CD14-positive monocyte (primary cell): ENCODE data around the gene SOCS3. TPM values are rescaled to one million over a fixed set of nuclear protein-coding genes. Genes with fewer than 3 reads are reported as not detected.

Experiments
- DNase-seq, 3 donors: peaks; one replicate each; pipeline ENCODE4 v3.0.0-alpha.2; 2011 to 2022
- H2AFZ ChIP-seq: 2 replicates; pipeline ENCODE4 v1.6.0; 2012; ENCODE audit warnings: mild to moderate bottlenecking, low read depth, low read length, inconsistent platforms; ENCODE audit not compliant: insufficient read depth, poor library complexity, severe bottlenecking
- H3K27ac ChIP-seq, 2 donors: 1 replicate in 1 of 2; 2 replicates in 1 of 2; pipeline ENCODE4 v1.5.1; 2012 to 2013; ENCODE audit warnings: low read length in 2 of 2, control low read depth in 1 of 2, inconsistent platforms in 1 of 2, low read depth in 1 of 2, mild to moderate bottlenecking in 1 of 2
- H3K27me3 ChIP-seq, 2 donors: one replicate each; pipeline versions ENCODE4 v1.6.0 to v1.6.1; 2011 to 2013; ENCODE audit warnings: low read length in 2 of 2; ENCODE audit not compliant: control insufficient read depth in 2 of 2, insufficient read depth in 2 of 2
- H3K36me3 ChIP-seq, 2 donors: replicated peaks in 1 of 2; 1 replicate in 1 of 2; 2 replicates in 1 of 2; pipeline versions ENCODE4 v1.5.1 to v1.6.1; 2012 to 2013; ENCODE audit warnings: low read length in 2 of 2, control low read depth in 1 of 2, inconsistent platforms in 1 of 2, mild to moderate bottlenecking in 1 of 2; ENCODE audit not compliant: insufficient read depth in 2 of 2, control insufficient read depth in 1 of 2
- H3K4me1 ChIP-seq, 2 donors: 1 replicate in 1 of 2; 2 replicates in 1 of 2; pipeline versions ENCODE4 v1.5.1 to v1.6.1; 2012 to 2013; ENCODE audit warnings: low read length in 2 of 2, control low read depth in 1 of 2, inconsistent platforms in 1 of 2, mild to moderate bottlenecking in 1 of 2, moderate library complexity in 1 of 2; ENCODE audit not compliant: insufficient read depth in 2 of 2, control insufficient read depth in 1 of 2
- H3K4me2 ChIP-seq: replicated peaks from 2 replicates; pipeline ENCODE3; 2012; ENCODE audit warnings: low read length, moderate library complexity, mild to moderate bottlenecking; ENCODE audit not compliant: poor library complexity, severe bottlenecking; ENCODE audit errors: extremely low read depth
- H3K4me3 ChIP-seq, 3 experiments: fragments of 200-600 bp in 1 of 3; sonication (generic) in 1 of 3; replicated peaks in 1 of 3; 1 replicate in 2 of 3; 2 replicates in 1 of 3; pipeline ENCODE4 v1.5.1; 2011 to 2013; ENCODE audit warnings: low read length in 3 of 3, mild to moderate bottlenecking in 3 of 3, control low read depth in 2 of 3, low read depth in 2 of 3, inconsistent platforms in 1 of 3, moderate library complexity in 1 of 3
- H3K79me2 ChIP-seq: 2 replicates; pipeline ENCODE4 v1.6.0; 2012; ENCODE audit warnings: mild to moderate bottlenecking, control low read depth, inconsistent platforms, low read length, moderate library complexity; ENCODE audit not compliant: insufficient read depth
- H3K9ac ChIP-seq: 2 replicates; pipeline ENCODE4 v1.6.0; 2017; ENCODE audit warnings: low read length, mild to moderate bottlenecking; ENCODE audit not compliant: insufficient read depth, poor library complexity, severe bottlenecking
- H3K9me3 ChIP-seq, 2 donors: replicated peaks in 1 of 2; 1 replicate in 1 of 2; 2 replicates in 1 of 2; pipeline versions ENCODE4 v1.5.1 to v1.6.1; 2012 to 2013; ENCODE audit warnings: low read length in 2 of 2, control low read depth in 1 of 2; ENCODE audit not compliant: control insufficient read depth in 1 of 2, insufficient read depth in 1 of 2
- H4K20me1 ChIP-seq: 2 replicates; pipeline ENCODE4 v1.6.0; 2012; ENCODE audit warnings: mild to moderate bottlenecking, low read length, control low read depth, moderate library complexity; ENCODE audit not compliant: insufficient read depth
- H3K27ac Mint-ChIP-seq, 7 donors: one replicate each; pipeline ENCODE4 v1.8.0; 2020; ENCODE audit warnings: mild to moderate bottlenecking in 7 of 7, mixed read lengths in 7 of 7, moderate library complexity in 6 of 7, inconsistent platforms in 2 of 7
- H3K27me3 Mint-ChIP-seq, 3 donors: one replicate each; pipeline ENCODE4 v1.8.0; 2021 to 2022; ENCODE audit warnings: low read depth in 3 of 3, mild to moderate bottlenecking in 3 of 3, mixed read lengths in 3 of 3, moderate library complexity in 3 of 3, inconsistent platforms in 1 of 3
- H3K36me3 Mint-ChIP-seq, 2 donors: one replicate each; pipeline ENCODE4 v1.8.0; 2020; ENCODE audit warnings: mixed read lengths in 2 of 2, inconsistent platforms in 1 of 2, mild to moderate bottlenecking in 1 of 2
- H3K4me1 Mint-ChIP-seq: one replicate; pipeline ENCODE4 v1.8.0; 2020; ENCODE audit warnings: mild to moderate bottlenecking, mixed read lengths
- H3K4me3 Mint-ChIP-seq, 2 donors: one replicate each; pipeline ENCODE4 v1.8.0; 2020; ENCODE audit warnings: mild to moderate bottlenecking in 2 of 2, mixed read lengths in 2 of 2, moderate library complexity in 1 of 2
- H3K9me3 Mint-ChIP-seq, 7 donors: one replicate each; pipeline ENCODE4 v1.8.0; 2020 to 2022; ENCODE audit warnings: mixed read lengths in 7 of 7, mild to moderate bottlenecking in 6 of 7, moderate library complexity in 6 of 7, inconsistent platforms in 2 of 7
- CTCF ChIP-seq: fragments of 200-600 bp; IDR thresholded peaks from one replicate; pipeline ENCODE4 v1.8.0; 2022; ENCODE audit warnings: antibody characterized with exemption, mild to moderate bottlenecking
- WGBS: methylation state at CpG from one replicate; pipeline ENCODE4 v1.1.5; 2013; ENCODE audit warnings: missing lambda C conversion rate; ENCODE audit not compliant: insufficient coverage; 5-methylcytosine and 5-hydroxymethylcytosine counted together
- intact Hi-C, 2 donors: fragments of 100-400 bp; cut with micrococcal nuclease; formaldehyde crosslinking; loops; one replicate each; pipeline versions ENCODE4 v1.15.0 to v1.15.1; 2023
- polyA plus RNA-seq, 3 donors: library from polyadenylated mRNA; depleted of rRNA in 1 of 3; unstranded in 2 of 3; stranded (reverse) in 1 of 3; fragments of 300-500 nt in 2 of 3; fragments of >200 nt in 1 of 3; fragmentation: Illumina TruSeq in 2 of 3; gene quantifications; 1 replicate in 2 of 3; 2 replicates in 1 of 3; pipeline ENCODE4 v1.2.3, GENCODE V29; 2012 to 2021

Gene SOCS3
- polyA plus RNA-seq, 3 donors, result 123 to 441 (median 144) TPM

GRCh38 chr17:78403822-78404221 lies 43.9 kb upstream of the SOCS3 start:
- Histone ChIP-seq H3K4me2 (no peak overlapping the region), H3K4me1 (peaks cover 4 to 6% of the 10 kb centered on the region in 2 donors), H3K27ac (no peak overlapping the region), H3K9ac (no peak overlapping the region), H3K4me3 (no peak overlapping the region), H4K20me1 (peaks cover 89% of the 10 kb centered on the region), H3K9me3 (no peaks in the 10 kb centered on the region), H3K36me3 (peaks cover 90 to 99% of the 10 kb centered on the region in 2 donors), H3K79me2 (peaks cover 69% of the 10 kb centered on the region), H2AFZ (no peak overlapping the region), H3K27me3 (no peaks in the 10 kb centered on the region)
- peaks cover 0 to 2% (median 0%) of the 10 kb centered on the region in 3 donors for H3K27me3 Mint-ChIP-seq
- 94% methylated on average over 11 of the region's 14 CpGs for WGBS
- peak overlapping the region in 4 of 7 donors; percentile 23 to 80 (median 62) for H3K27ac Mint-ChIP-seq
- no peak overlapping the region for H3K4me3 Mint-ChIP-seq
- no peak for TF ChIP-seq CTCF
- peaks cover 0 to 2% (median 0%) of the 10 kb centered on the region in 7 donors for H3K9me3 Mint-ChIP-seq
- peaks cover 90 to 95% of the 10 kb centered on the region in 2 donors for H3K36me3 Mint-ChIP-seq
- peaks cover 28% of the 10 kb centered on the region for H3K4me1 Mint-ChIP-seq
- no peak for DNase-seq
- intact Hi-C loops, result no loop called here

GRCh38 chr17:78401891-78402290 lies 42.0 kb upstream of the SOCS3 start:
- Histone ChIP-seq H4K20me1 (peaks cover 89% of the 10 kb centered on the region), H3K4me2 (no peak overlapping the region), H3K4me3 (no peak overlapping the region), H2AFZ (no peak overlapping the region), H3K79me2 (peaks cover 68% of the 10 kb centered on the region), H3K9me3 (no peaks in the 10 kb centered on the region), H3K36me3 (peaks cover 91 to 99% of the 10 kb centered on the region in 2 donors), H3K27ac (peak overlapping the region in 1 of 2 donors; percentile 61), H3K27me3 (no peaks in the 10 kb centered on the region), H3K9ac (no peak overlapping the region), H3K4me1 (peaks cover 4 to 6% of the 10 kb centered on the region in 2 donors)
- Mint-ChIP-seq H3K9me3 (peaks cover 0 to 2% (median 0%) of the 10 kb centered on the region in 7 donors), H3K4me1 (peaks cover 17% of the 10 kb centered on the region), H3K36me3 (peaks cover 88 to 95% of the 10 kb centered on the region in 2 donors), H3K27me3 (peaks cover 0 to 2% (median 0%) of the 10 kb centered on the region in 3 donors), H3K27ac (peak overlapping the region; percentile 15 to 83 (median 43)), H3K4me3 (no peak overlapping the region)
- TF ChIP-seq CTCF, result no peak
- intact Hi-C loops, result no loop called here
- DNase-seq, result no peak
- 78% methylated on average over 4 of the region's 8 CpGs for WGBS
